ENCODE measurements around the gene SMIM10L2A.
"Not testable (repeated sequence)": the region's sequence is repeated elsewhere in the genome, so short reads cannot be mapped to it uniquely, and the experiment has no call there.

SMIM10L2A gene

GRCh38 chrX:135454816-135455215 is 33.1 kb downstream of the SMIM10L2A start:
- DNase-seq (ENCODE audit: low spot score): no peak

- DNase-seq (ENCODE audit: low spot score): not testable (repeated sequence)
Observed at GRCh38 chrX:135461756-135462155, 40.0 kb downstream of the SMIM10L2A start.

- peak; percentile 5 for DNase-seq (ENCODE audit: low spot score)
Observed at GRCh38 chrX:135463937-135464336, 42.2 kb downstream of the SMIM10L2A start.

- no peak for DNase-seq (ENCODE audit: low spot score)
Observed at GRCh38 chrX:135476378-135476777, 54.6 kb downstream of the SMIM10L2A start.

DNA sequence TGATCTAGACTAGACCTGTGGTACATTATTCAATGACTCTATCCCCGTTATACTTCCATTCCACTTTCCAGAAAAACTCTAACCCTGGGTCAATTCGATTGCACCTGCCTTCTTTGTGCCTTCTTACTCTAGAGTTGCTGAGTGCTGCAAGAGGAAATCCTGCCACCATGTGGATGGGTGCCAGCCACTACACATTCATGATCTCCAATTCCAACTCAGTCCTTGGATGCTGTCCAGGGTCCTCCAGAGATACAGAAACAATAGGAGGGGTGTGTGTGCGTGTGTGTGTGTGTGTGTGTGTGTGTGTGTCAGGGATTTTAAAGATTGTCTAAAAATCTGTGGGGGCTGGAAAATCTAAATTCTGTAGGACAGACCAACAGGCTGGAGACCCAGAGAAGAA is 55.8 kb downstream of the SMIM10L2A start:
- peak; percentile 64 for DNase-seq (ENCODE audit: low spot score)

All from SW480 (cell line).